AG09319 (cell line): ENCODE measurements around the gene DSG2.

ENCODE experiments used
- DNase-seq: peaks from one replicate; pipeline ENCODE4 v3.0.0-alpha.2; 2010; ENCODE audit warnings: low read depth; ENCODE audit errors: extremely low read depth
- CTCF ChIP-seq: IDR thresholded peaks from 2 replicates; pipeline ENCODE4 v1.5.1; 2011; ENCODE audit warnings: low read depth, mild to moderate bottlenecking, inconsistent platforms, low read length, moderate library complexity

Gene DSG2

GRCh38 chr18:31483396-31483795, 14.6 kb upstream of the DSG2 start:
- DNase-seq: no peak
- no peak for TF ChIP-seq CTCF

- no peak for TF ChIP-seq CTCF
- no peak for DNase-seq
Observed at GRCh38 chr18:31484461-31484860, 13.5 kb upstream of the DSG2 start.

- TF ChIP-seq CTCF: no peak
- no peak for DNase-seq
Observed at GRCh38 chr18:31486165-31486564, 11.8 kb upstream of the DSG2 start.

GRCh38 chr18:31487246-31488015, 10.5 kb upstream of the DSG2 start:
- TF ChIP-seq CTCF: no peak
- no peak for DNase-seq

- no peak for DNase-seq
- no peak for TF ChIP-seq CTCF
Observed at GRCh38 chr18:31489311-31489710, 8.7 kb upstream of the DSG2 start.

GRCh38 chr18:31490387-31490786, 7.6 kb upstream of the DSG2 start:
- TF ChIP-seq CTCF: no peak
- DNase-seq: no peak

GRCh38 chr18:31490833-31491232, 7.1 kb upstream of the DSG2 start:
- no peak for DNase-seq
- TF ChIP-seq CTCF: no peak
